Activated CD4-positive, alpha-beta T cell treated with anti-CD3 and anti-CD28 coated beads, Interleukin-2, amount 50 U/mL, for 16 hours (primary cell): ENCODE data around the gene KNTC1.
A peak's percentile ranks its signal among the peaks of the same experiment; 100 is the strongest.
"Not testable (repeated sequence)": the region's sequence is repeated elsewhere in the genome, so short reads cannot be mapped to it uniquely, and the experiment has no call there.

Experiments used
- DNase-seq: peaks from one replicate; pipeline ENCODE4 v3.0.0-alpha.2; 2020

KNTC1 gene

DNA sequence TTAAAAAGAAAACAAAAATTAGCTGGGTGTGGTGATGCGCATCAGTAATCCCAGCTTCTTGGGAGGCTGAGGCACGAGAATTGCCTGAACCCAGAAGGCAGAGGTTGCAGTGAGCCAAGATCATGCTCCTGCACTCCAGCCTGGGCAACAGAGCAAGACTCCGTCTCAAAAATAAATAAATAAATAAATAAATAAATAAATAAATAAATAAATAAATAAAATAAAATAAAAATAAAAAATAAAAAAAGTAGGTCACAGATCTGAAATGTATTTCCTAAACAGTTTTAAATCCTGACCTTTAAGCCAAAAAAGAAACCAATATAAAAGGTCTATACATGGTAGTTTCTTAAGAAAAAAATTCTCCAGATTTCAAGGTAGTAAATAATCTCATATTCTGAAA, 14.0 kb upstream of the KNTC1 start:
- DNase-seq: not testable (repeated sequence)

DNA sequence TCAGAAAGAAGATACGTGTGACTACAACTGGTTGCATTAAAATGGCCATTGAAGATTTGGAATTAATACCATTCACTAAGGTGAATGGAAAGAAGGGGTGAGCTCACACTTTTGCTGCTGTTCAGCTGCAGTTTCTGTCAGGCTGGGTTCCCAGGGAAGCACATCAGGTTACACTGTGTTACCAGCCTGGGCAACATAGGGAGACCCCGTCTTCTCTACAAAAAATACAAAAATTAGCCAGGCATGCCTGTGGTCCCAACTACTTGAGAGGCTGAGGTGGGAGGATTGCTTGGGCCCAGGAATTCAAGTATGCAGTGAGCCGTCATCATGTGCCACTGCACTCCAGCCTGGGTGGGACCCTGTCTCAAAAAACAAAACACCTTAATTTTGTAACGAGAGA, 13.4 kb upstream of the KNTC1 start:
- no peak for DNase-seq

DNA sequence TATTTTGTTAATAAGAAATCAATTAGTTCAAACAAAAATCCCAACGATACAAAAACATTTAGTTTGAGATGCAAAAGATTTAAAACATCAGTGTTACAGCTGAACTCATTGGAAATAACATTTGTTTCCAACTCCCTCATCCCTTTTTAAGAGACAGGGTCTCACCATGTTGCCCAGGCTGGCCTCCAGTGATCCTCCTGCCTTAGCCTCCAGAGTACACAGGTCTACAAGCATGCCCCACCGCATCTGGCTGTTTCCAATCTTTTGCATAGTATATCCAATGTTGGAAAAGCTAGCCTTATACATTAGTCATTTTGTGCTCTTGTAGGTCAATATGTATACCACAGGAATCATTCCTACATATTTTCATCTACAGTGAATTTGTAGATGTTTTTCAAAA, 11.8 kb upstream of the KNTC1 start:
- no peak for DNase-seq

DNA sequence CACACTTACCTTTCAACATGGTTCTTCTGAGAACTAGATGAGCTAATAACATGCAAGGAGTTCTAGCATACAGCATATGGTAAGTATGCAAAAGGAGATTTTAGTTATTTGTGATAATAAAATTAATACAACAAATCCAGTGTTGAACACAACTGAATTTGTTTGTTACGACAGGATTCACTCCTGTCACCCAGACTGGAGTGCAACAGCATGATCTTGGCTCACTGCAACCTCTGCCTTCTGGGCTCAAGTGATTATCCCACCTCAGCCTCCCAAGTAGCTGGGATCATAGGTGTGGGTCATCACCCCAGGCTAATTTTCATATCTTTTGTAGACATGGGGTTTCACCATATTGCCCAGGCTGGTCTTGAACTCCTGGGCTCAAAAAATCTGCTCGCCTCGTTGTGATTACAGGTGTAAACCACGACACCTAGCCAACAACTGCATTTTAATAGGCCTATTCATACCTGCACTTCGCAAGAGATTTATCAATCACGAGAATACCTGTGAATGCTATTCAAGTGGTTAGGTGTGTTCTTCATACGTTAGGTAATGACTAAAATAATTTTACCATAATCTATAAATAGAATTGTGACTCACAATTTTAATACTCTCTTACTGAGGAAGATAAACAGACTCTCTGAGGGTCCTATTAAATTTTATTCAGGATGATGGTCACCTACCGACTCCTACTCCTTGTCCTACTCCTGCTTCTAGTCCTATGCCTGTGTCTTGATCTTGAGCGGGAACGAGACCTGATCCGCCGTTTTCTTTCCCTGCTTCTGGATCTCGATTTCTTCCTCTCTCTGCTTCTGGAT, 10.3 kb upstream of the KNTC1 start:
- no peak for DNase-seq

- DNase-seq: no peak
Observed at GRCh38 chr12:122517877-122518276, 9.2 kb upstream of the KNTC1 start.

DNA sequence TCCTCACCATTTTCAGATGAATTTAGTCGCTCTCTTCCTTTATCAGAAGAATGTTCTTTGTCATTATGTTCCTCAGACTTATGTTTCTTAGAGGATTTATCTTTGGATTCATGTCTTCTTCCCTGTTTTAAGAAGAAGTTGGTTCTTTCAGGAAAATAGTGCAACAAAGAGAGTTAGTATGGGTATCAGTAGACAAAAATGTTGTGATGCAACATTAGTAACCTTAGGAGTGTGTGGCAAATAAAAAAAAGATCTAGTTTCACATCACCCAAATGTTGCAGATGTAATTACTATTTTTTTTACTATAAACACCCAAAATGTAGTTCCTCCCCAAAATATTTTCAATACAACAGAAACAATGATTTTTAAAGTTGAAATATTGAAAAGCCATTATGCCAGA, 8.1 kb upstream of the KNTC1 start:
- DNase-seq: no peak

DNA sequence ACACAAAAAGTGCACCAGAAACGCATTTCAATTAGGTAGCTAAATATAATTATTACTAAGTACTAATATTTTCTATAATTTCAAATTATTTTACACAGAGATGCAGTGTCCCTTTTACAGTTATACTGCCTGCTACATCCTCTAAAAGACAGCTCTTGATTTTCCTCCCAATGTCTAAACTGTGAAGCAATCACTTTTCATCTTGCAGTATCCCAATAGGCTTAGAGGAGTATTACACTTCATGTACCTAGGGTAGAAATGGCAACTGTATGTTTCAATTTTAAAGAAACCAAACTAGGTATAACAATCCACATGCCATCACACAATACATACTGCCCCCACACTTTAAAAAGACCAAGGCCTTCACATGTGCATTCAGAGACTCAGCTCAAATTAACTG, 7.6 kb upstream of the KNTC1 start:
- DNase-seq: no peak

DNA sequence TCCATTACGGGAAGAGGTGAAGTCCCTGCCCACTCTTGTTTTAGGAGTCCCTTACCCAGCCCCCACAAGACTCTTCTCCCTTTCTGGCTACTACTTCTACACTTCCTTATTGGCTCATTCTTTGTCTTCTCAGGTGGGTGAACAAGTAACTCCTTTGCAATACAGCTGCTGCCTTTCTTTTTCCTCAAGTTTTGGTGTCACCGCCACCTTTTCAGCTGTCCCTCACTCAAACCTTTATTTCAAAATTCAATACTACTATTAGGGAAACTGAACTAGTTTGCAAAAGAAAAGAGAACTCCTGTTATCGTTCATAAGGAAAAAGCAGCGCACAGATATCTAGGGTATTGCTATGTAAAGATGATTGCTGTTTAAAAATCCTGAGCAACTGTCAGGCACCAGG, 6.4 kb upstream of the KNTC1 start:
- DNase-seq: no peak

DNA sequence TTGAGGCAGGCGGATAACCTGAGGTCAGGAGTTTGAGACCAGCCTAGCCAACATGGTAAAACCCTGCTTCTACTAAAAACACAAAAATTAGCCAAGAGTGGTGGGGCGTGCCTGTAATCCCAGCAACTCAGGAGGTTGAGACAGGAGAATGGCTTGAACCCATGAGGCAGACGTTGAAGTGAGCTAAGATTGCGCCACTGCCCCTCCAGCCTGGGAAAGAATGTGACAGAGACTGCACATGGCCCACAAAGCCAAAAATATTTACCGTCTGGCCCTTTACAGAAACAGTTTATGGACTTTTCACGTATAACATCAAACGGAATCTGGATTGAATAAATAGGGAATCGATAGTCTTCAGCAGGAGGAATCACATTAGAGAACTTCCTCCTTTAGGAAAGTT, 3.8 kb upstream of the KNTC1 start:
- no peak for DNase-seq

DNA sequence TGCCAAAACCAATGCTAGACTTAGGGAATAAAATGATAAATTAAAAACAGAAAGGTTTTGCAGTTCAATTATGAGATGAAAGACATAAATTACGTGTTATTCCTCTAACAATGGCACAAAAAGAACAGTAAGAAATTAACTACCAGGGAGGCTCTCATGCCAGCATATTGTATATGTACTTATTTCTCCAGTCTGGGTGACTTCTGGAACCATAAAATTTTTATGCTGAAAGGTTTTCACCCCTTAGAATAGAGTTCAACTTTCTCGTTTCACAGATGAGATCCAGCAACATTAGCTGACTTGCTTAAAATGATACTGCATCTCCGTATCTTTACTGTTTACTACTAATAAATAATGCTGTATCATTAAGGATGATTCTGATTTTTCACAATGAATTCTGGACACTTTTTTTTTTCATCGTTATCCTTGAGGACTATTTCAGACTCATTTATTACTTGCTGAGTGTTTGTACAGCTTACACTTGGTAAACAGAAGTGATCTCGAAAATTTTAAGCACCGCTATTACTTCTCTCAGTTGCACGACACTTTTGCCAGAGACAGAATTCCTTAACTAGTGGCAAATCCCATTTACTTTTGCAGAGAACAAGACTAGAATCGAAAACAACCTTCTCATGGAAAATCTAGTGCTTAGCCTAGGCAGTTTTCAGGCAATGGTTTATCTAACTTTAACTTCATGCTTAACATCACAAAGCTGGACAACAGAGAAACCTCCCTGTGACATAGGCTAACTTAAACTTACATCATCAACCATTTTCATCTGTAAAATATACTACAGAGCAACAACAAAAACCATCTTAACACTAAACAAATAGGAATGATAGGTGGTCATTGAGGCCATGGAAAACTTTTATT, 3.0 kb upstream of the KNTC1 start:
- no peak for DNase-seq

- peak; percentile 50 for DNase-seq
Observed at GRCh38 chr12:122527478-122527944, 462 bp downstream of the KNTC1 start.

DNA sequence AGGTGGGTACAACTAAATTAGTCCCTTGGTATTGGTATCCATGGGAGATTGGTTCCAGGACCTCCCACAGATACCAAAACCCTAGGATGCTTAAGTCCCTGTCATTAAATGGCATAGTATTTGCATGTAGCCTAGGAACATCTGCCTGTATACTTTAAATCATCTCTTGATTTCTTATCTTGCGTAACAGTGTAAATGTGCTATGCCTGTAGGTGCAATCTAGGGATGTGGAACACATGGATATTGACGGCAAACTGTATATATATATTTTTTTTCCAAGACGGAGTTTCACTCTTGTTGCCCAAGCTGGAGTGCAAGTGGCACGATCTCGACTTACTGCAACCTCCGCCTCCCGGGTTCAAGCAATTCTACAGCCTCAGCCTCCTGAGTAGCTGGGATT, 1.5 kb downstream of the KNTC1 start:
- no peak for DNase-seq

DNA sequence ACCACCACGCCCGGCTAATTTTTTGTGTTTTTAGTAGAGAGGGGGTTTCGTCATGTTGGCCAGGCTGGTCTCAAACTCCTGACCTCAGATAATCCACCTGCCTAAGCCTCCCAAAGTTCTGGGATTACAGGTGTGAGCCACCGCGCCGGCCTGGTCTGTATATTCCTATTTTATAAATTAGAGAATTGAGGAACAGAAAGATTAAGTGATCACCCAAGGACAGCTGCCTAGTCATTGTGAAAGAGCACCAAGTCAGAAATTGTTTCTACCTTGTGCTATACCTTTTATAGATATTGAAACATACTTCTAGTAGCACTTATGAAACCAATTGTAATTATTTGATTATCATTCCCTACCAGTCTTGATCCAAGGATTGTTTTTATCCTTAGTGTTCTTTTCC, 1.9 kb downstream of the KNTC1 start:
- DNase-seq: no peak

- DNase-seq: no peak
Observed at GRCh38 chr12:122533856-122534255, 6.8 kb downstream of the KNTC1 start.

DNA sequence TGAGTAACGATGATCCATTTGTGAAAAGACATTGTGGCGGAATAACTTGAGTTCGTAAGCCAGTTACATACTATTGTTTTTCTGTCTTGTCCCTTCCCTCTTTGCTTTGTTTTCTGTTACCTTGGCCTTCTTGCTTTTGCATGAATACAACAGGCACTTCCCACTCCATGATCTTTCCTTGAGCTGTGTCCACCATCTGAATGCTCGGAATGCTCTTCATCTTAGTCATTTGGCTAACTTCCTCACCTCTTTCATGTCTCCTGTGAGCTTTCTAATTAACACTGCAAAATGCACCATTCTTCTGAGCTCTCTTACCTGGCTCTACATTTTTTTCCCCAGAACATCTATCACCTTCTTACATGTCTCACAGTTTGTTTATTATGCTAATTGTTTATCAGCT, 10.0 kb downstream of the KNTC1 start:
- DNase-seq: no peak

DNA sequence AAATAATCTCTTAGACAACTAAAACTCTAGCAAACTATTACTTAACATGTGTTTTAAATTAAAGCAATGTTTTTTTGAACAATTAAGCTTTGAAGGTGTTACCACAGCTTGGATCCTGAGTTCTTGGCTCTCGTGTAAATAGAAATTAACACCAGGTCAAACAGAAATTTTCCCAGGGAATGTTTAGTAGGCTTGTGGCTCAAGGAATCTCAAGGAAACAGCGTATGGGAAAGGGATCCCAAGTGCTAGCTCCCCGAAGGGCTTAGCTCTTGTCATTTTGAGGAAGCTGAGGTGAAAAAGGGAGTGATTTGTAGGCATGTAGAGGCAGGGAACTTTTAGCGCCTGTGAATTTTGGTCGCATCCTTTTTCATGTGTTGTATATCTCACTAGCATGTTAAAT, 11.4 kb downstream of the KNTC1 start:
- DNase-seq: no peak

GRCh38 chr12:122544537-122544936, 17.5 kb downstream of the KNTC1 start:
- DNase-seq: no peak

DNA sequence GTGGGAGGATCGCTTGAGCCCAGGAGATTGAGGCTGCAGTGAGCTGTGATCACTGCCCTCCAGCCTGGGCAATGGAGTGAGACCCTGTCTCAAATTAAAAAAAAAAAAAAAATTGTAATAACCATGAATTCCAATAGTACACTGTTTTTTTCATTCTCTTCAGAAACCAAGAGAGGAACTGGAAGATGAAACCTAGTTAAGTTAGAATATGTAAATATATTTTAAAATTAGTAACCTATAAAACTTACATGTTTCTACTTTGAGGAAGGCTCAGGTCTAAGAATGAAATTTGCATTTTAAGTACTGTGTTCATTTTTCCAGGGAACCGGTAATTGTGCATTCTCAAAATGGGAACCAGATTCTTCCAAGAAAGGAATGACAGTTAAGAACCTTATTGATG, 18.8 kb downstream of the KNTC1 start:
- no peak for DNase-seq

DNA sequence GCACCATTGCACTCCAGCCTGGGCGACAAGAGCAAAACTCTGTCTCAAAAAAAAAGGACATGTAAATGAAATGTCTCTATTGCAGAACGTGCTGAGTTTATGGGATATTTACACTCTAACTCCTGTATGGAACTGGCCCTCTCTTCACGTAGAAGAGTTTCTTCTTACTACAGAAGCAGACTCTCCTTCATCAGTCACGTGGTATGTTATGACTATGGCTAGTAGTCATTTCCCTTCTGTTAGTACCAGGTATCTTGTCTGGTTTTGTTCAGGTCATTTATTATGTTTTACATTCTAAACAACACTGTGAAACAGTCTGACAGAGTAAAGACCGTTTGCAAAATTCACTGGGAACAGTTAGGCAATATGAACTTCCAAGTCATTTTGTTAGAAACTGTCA, 20.3 kb downstream of the KNTC1 start:
- no peak for DNase-seq

DNA sequence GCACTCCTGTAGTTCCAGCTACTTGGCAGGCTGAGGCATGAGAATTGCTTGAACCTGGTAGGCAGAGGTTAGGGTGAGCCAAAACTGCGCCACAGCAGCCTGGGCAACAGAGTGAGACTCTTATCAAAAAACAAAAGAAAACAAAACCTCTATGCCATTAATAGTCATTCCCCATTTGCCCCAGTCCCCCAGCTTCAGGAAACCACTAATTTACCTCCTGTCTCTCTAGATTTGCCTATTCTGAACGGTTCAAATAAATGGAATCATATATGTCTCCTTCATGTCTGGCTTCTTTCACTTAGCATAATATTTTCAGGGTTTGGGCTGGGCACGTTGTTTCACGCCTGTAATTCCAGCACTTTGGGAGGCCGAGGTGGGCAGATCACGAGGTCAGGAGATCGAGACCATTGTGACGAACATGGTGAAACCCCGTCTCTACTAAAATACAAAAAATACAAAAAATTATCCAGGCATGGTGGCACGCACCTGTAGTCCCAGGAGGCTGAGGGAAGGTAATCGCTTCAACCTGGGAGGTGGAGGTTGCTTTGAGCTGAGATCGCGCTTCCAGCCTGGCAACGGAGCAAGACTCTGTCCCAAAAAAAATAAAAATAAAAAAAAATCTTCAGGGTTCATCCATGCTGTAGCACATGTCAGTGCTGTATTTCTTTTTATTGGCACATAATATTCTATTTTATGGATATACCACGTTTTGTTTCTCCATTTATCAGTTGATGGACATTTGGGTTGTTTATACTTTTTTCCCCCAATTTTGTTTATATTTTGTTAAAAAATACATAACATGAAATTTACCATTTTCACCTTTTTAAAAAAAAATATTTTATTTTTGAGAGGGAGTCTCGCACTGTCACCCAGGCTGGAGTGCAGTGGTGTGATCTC, 31.9 kb downstream of the KNTC1 start:
- DNase-seq: no peak

GRCh38 chr12:122560138-122560537, 33.1 kb downstream of the KNTC1 start:
- DNase-seq: no peak

GRCh38 chr12:122563361-122563760, 36.3 kb downstream of the KNTC1 start:
- no peak for DNase-seq

GRCh38 chr12:122566816-122567215, 39.8 kb downstream of the KNTC1 start:
- DNase-seq: not testable (repeated sequence)
